Measurements from ENCODE around the gene GFI1. TPM values are rescaled to one million over a fixed set of nuclear protein-coding genes. Genes with fewer than 3 reads are reported as not detected.

Gene GFI1
- total RNA-seq, 1 donor from 2014 or later = not detected

GRCh38 chr1:92504291-92505014 is 17.7 kb upstream of the GFI1 start:
- H3K4me3 Mint-ChIP-seq (ENCODE audit: unreplicated experiment) = no peak overlapping the region
- H3K9me3 Mint-ChIP-seq (ENCODE audit: unreplicated experiment) = no peaks in the 10 kb centered on the region
- no peak for DNase-seq
- no peak for TF ChIP-seq CTCF (IDR thresholded peaks at IDR 0.05; ENCODE audit: partially characterized antibody, unreplicated experiment)
- H3K27me3 Mint-ChIP-seq (ENCODE audit: unreplicated experiment) = no peaks in the 10 kb centered on the region
- H3K36me3 Mint-ChIP-seq (ENCODE audit: unreplicated experiment) = no peaks in the 10 kb centered on the region
- no peaks in the 10 kb centered on the region for H3K4me1 Mint-ChIP-seq (ENCODE audit: low read depth, unreplicated experiment)
- no peak overlapping the region for H3K27ac Mint-ChIP-seq (ENCODE audit: unreplicated experiment)

GRCh38 chr1:92503926-92504285 is 17.2 kb upstream of the GFI1 start:
- Mint-ChIP-seq H3K27me3 (ENCODE audit: unreplicated experiment) (no peaks in the 10 kb centered on the region), H3K4me3 (ENCODE audit: unreplicated experiment) (no peak overlapping the region), H3K4me1 (ENCODE audit: low read depth, unreplicated experiment) (no peaks in the 10 kb centered on the region), H3K36me3 (ENCODE audit: unreplicated experiment) (no peaks in the 10 kb centered on the region), H3K9me3 (ENCODE audit: unreplicated experiment) (no peaks in the 10 kb centered on the region), H3K27ac (ENCODE audit: unreplicated experiment) (no peak overlapping the region)
- DNase-seq = no peak
- TF ChIP-seq CTCF (IDR thresholded peaks at IDR 0.05; ENCODE audit: partially characterized antibody, unreplicated experiment) = no peak

GRCh38 chr1:92503043-92503925 is 16.6 kb upstream of the GFI1 start:
- Mint-ChIP-seq H3K9me3 (ENCODE audit: unreplicated experiment) (no peaks in the 10 kb centered on the region), H3K4me3 (ENCODE audit: unreplicated experiment) (no peak overlapping the region), H3K4me1 (ENCODE audit: low read depth, unreplicated experiment) (no peaks in the 10 kb centered on the region), H3K27me3 (ENCODE audit: unreplicated experiment) (no peaks in the 10 kb centered on the region), H3K27ac (ENCODE audit: unreplicated experiment) (no peak overlapping the region), H3K36me3 (ENCODE audit: unreplicated experiment) (no peaks in the 10 kb centered on the region)
- DNase-seq = no peak
- TF ChIP-seq CTCF (IDR thresholded peaks at IDR 0.05; ENCODE audit: partially characterized antibody, unreplicated experiment) = no peak

DNA sequence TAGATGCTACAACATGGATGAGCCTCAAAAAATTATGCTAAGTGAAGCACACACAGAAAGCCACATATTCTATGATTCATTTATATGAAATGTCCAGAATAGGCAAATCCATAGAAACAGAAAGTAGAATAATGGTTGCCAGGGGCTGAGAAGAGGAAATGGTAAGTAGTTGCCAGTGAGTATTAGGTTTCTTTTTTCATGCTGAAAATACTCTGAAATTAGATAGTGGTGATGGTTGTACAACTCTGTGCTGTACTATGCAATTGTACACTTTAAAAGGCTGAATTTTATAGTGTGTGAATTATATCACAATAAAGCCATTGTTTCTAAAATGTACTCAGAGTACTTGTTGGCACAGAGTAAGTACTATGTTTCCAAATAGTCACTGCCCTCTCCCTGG is 15.5 kb upstream of the GFI1 start:
- no peaks in the 10 kb centered on the region for H3K9me3 Mint-ChIP-seq (ENCODE audit: unreplicated experiment)
- no peak for DNase-seq
- no peak for TF ChIP-seq CTCF (IDR thresholded peaks at IDR 0.05; ENCODE audit: partially characterized antibody, unreplicated experiment)
- no peak overlapping the region for H3K27ac Mint-ChIP-seq (ENCODE audit: unreplicated experiment)
- H3K36me3 Mint-ChIP-seq (ENCODE audit: unreplicated experiment) = no peaks in the 10 kb centered on the region
- H3K4me1 Mint-ChIP-seq (ENCODE audit: low read depth, unreplicated experiment) = no peaks in the 10 kb centered on the region
- no peak overlapping the region for H3K4me3 Mint-ChIP-seq (ENCODE audit: unreplicated experiment)
- no peaks in the 10 kb centered on the region for H3K27me3 Mint-ChIP-seq (ENCODE audit: unreplicated experiment)

- no peaks in the 10 kb centered on the region for H3K9me3 Mint-ChIP-seq (ENCODE audit: unreplicated experiment)
- H3K27ac Mint-ChIP-seq (ENCODE audit: unreplicated experiment) = no peak overlapping the region
- DNase-seq = no peak
- no peak overlapping the region for H3K4me3 Mint-ChIP-seq (ENCODE audit: unreplicated experiment)
- no peaks in the 10 kb centered on the region for H3K27me3 Mint-ChIP-seq (ENCODE audit: unreplicated experiment)
- H3K36me3 Mint-ChIP-seq (ENCODE audit: unreplicated experiment) = no peaks in the 10 kb centered on the region
- H3K4me1 Mint-ChIP-seq (ENCODE audit: low read depth, unreplicated experiment) = no peaks in the 10 kb centered on the region
- no peak for TF ChIP-seq CTCF (IDR thresholded peaks at IDR 0.05; ENCODE audit: partially characterized antibody, unreplicated experiment)
These were observed 13.8 kb upstream of the GFI1 start for GRCh38 chr1:92500552-92500951.
